Measurements from ENCODE around the gene IFRD2.
"Not testable (repeated sequence)": the region's sequence is repeated elsewhere in the genome, so short reads cannot be mapped to it uniquely, and the experiment has no call there.

IFRD2 gene

GRCh38 chr3:50273689-50274065, 18.6 kb downstream of the IFRD2 start:
- H2AK5ac ChIP-seq (ENCODE audit: low read length), result no peak overlapping the region
- H3K36me3 ChIP-seq (ENCODE audit: control insufficient read depth, insufficient read depth, low read length), result no peaks in the 10 kb centered on the region
- H3K4me2 ChIP-seq (ENCODE audit: low read length), result no peak overlapping the region
- H2BK5ac ChIP-seq (ENCODE audit: low read length), result no peak overlapping the region
- no peak overlapping the region for H2BK120ac ChIP-seq (ENCODE audit: low read depth, low read length)
- no peak overlapping the region for H3K18ac ChIP-seq (ENCODE audit: low read length)
- WGBS (ENCODE audit: extremely low coverage, insufficient coverage, low lambda C conversion rate), result no CpG with 5 or more reads among the region's 31 CpGs
- H3K4me1 ChIP-seq (ENCODE audit: control insufficient read depth, low read depth, low read length), result peaks cover 3% of the 10 kb centered on the region
- DNase-seq, result no peak
- H4K8ac ChIP-seq (ENCODE audit: low read depth, low read length), result no peak overlapping the region
- H3K79me2 ChIP-seq (ENCODE audit: control insufficient read depth, insufficient read depth, low read length), result no peaks in the 10 kb centered on the region
- H3K79me1 ChIP-seq (ENCODE audit: low read length), result no peaks in the 10 kb centered on the region
- no peak overlapping the region for H2BK15ac ChIP-seq (replicated peaks; ENCODE audit: low read depth)
- H3K23ac ChIP-seq (ENCODE audit: low read length), result no peak overlapping the region
- H3K27ac ChIP-seq (ENCODE audit: low read depth, low read length), result no peak overlapping the region
- H3K4ac ChIP-seq (ENCODE audit: low read depth, low read length), result no peak overlapping the region
- H3K4me3 ChIP-seq (ENCODE audit: low read length), result no peak overlapping the region
- peaks cover 11% of the 10 kb centered on the region for H3K27me3 ChIP-seq (ENCODE audit: insufficient read depth, low read length, poor library complexity)
- H4K5ac ChIP-seq (ENCODE audit: low read length), result no peak overlapping the region
- H3K56ac ChIP-seq (ENCODE audit: low read length), result peak overlapping the region; percentile 25
- no peak overlapping the region for H3K9ac ChIP-seq (ENCODE audit: low read length)

- Histone ChIP-seq H3K4me3 (ENCODE audit: low read length) (no peak overlapping the region), H2BK120ac (ENCODE audit: low read depth, low read length) (no peak overlapping the region), H2BK15ac (replicated peaks; ENCODE audit: low read depth) (no peak overlapping the region), H3K23ac (ENCODE audit: low read length) (no peak overlapping the region), H3K4ac (ENCODE audit: low read depth, low read length) (no peak overlapping the region), H4K8ac (ENCODE audit: low read depth, low read length) (no peak overlapping the region), H3K79me2 (ENCODE audit: control insufficient read depth, insufficient read depth, low read length) (no peaks in the 10 kb centered on the region), H3K4me1 (ENCODE audit: control insufficient read depth, low read depth, low read length) (peaks cover 3% of the 10 kb centered on the region), H3K4me2 (ENCODE audit: low read length) (peak overlapping the region; percentile 21), H3K27ac (ENCODE audit: low read depth, low read length) (no peak overlapping the region), H4K5ac (ENCODE audit: low read length) (no peak overlapping the region), H3K79me1 (ENCODE audit: low read length) (no peaks in the 10 kb centered on the region), H3K36me3 (ENCODE audit: control insufficient read depth, insufficient read depth, low read length) (no peaks in the 10 kb centered on the region), H3K27me3 (ENCODE audit: insufficient read depth, low read length, poor library complexity) (peaks cover 11% of the 10 kb centered on the region), H2AK5ac (ENCODE audit: low read length) (no peak overlapping the region), H3K56ac (ENCODE audit: low read length) (peak overlapping the region; percentile 88), H3K18ac (ENCODE audit: low read length) (no peak overlapping the region), H2BK5ac (ENCODE audit: low read length) (no peak overlapping the region), H3K9ac (ENCODE audit: low read length) (peak overlapping the region; percentile 68)
- DNase-seq, result peak; percentile 79
- no CpG with 5 or more reads among the region's 61 CpGs for WGBS (ENCODE audit: extremely low coverage, insufficient coverage, low lambda C conversion rate)
These were observed 19.1 kb downstream of the IFRD2 start for GRCh38 chr3:50272911-50273688.

- H3K79me1 ChIP-seq (ENCODE audit: low read length); H3K79me2 ChIP-seq (ENCODE audit: control insufficient read depth, insufficient read depth, low read length); H3K23ac ChIP-seq (ENCODE audit: low read length); H2AK5ac ChIP-seq (ENCODE audit: low read length); H3K36me3 ChIP-seq (ENCODE audit: control insufficient read depth, insufficient read depth, low read length); H3K4me3 ChIP-seq (ENCODE audit: low read length); H3K56ac ChIP-seq (ENCODE audit: low read length); H3K4me1 ChIP-seq (ENCODE audit: control insufficient read depth, low read depth, low read length); H4K8ac ChIP-seq (ENCODE audit: low read depth, low read length); H3K4me2 ChIP-seq (ENCODE audit: low read length); H3K4ac ChIP-seq (ENCODE audit: low read depth, low read length); H4K5ac ChIP-seq (ENCODE audit: low read length); H2BK120ac ChIP-seq (ENCODE audit: low read depth, low read length); H3K18ac ChIP-seq (ENCODE audit: low read length); H3K27ac ChIP-seq (ENCODE audit: low read depth, low read length); DNase-seq; H2BK15ac ChIP-seq (replicated peaks; ENCODE audit: low read depth); H2BK5ac ChIP-seq (ENCODE audit: low read length); H3K9ac ChIP-seq (ENCODE audit: low read length): not testable (repeated sequence)
- H3K27me3 ChIP-seq (ENCODE audit: insufficient read depth, low read length, poor library complexity), result peaks cover 11% of the 10 kb centered on the region
- WGBS (ENCODE audit: extremely low coverage, insufficient coverage, low lambda C conversion rate), result no CpG with 5 or more reads among the region's 10 CpGs
These were observed 19.7 kb downstream of the IFRD2 start for GRCh38 chr3:50272538-50272910.

GRCh38 chr3:50271314-50271936, 20.8 kb downstream of the IFRD2 start:
- peak; percentile 80 for DNase-seq
- WGBS (ENCODE audit: extremely low coverage, insufficient coverage, low lambda C conversion rate), result no CpG with 5 or more reads among the region's 10 CpGs
- Histone ChIP-seq H3K4me3 (ENCODE audit: low read length) (no peak overlapping the region), H3K23ac (ENCODE audit: low read length) (no peak overlapping the region), H3K27ac (ENCODE audit: low read depth, low read length) (no peak overlapping the region), H3K56ac (ENCODE audit: low read length) (peak overlapping the region; percentile 62), H3K4ac (ENCODE audit: low read depth, low read length) (no peak overlapping the region), H3K9ac (ENCODE audit: low read length) (no peak overlapping the region), H3K79me1 (ENCODE audit: low read length) (no peaks in the 10 kb centered on the region), H3K27me3 (ENCODE audit: insufficient read depth, low read length, poor library complexity) (peaks cover 10% of the 10 kb centered on the region), H3K4me2 (ENCODE audit: low read length) (no peak overlapping the region), H3K4me1 (ENCODE audit: control insufficient read depth, low read depth, low read length) (peaks cover 8% of the 10 kb centered on the region), H4K8ac (ENCODE audit: low read depth, low read length) (no peak overlapping the region), H3K18ac (ENCODE audit: low read length) (no peak overlapping the region), H2AK5ac (ENCODE audit: low read length) (no peak overlapping the region), H2BK5ac (ENCODE audit: low read length) (no peak overlapping the region), H4K5ac (ENCODE audit: low read length) (no peak overlapping the region), H3K36me3 (ENCODE audit: control insufficient read depth, insufficient read depth, low read length) (no peaks in the 10 kb centered on the region), H3K79me2 (ENCODE audit: control insufficient read depth, insufficient read depth, low read length) (no peaks in the 10 kb centered on the region), H2BK15ac (replicated peaks; ENCODE audit: low read depth) (no peak overlapping the region), H2BK120ac (ENCODE audit: low read depth, low read length) (no peak overlapping the region)

- Histone ChIP-seq H3K79me1 (ENCODE audit: low read length) (no peaks in the 10 kb centered on the region), H2BK5ac (ENCODE audit: low read length) (no peak overlapping the region), H4K5ac (ENCODE audit: low read length) (no peak overlapping the region), H3K79me2 (ENCODE audit: control insufficient read depth, insufficient read depth, low read length) (no peaks in the 10 kb centered on the region), H3K27ac (ENCODE audit: low read depth, low read length) (no peak overlapping the region), H2AK5ac (ENCODE audit: low read length) (no peak overlapping the region), H3K9ac (ENCODE audit: low read length) (no peak overlapping the region), H3K4me2 (ENCODE audit: low read length) (no peak overlapping the region), H3K56ac (ENCODE audit: low read length) (no peak overlapping the region), H2BK15ac (replicated peaks; ENCODE audit: low read depth) (no peak overlapping the region), H3K4me3 (ENCODE audit: low read length) (no peak overlapping the region), H4K8ac (ENCODE audit: low read depth, low read length) (no peak overlapping the region), H3K4me1 (ENCODE audit: control insufficient read depth, low read depth, low read length) (peaks cover 8% of the 10 kb centered on the region), H3K18ac (ENCODE audit: low read length) (no peak overlapping the region), H2BK120ac (ENCODE audit: low read depth, low read length) (no peak overlapping the region), H3K36me3 (ENCODE audit: control insufficient read depth, insufficient read depth, low read length) (no peaks in the 10 kb centered on the region), H3K4ac (ENCODE audit: low read depth, low read length) (no peak overlapping the region), H3K27me3 (ENCODE audit: insufficient read depth, low read length, poor library complexity) (peaks cover 4% of the 10 kb centered on the region), H3K23ac (ENCODE audit: low read length) (no peak overlapping the region)
- no peak for DNase-seq
- WGBS (ENCODE audit: extremely low coverage, insufficient coverage, low lambda C conversion rate), result no CpG with 5 or more reads among the region's 19 CpGs
These were observed 21.6 kb downstream of the IFRD2 start for GRCh38 chr3:50270422-50271224.

Measured in mesendoderm (in vitro differentiated cells).